ENCODE data around the gene GPBP1.

GRCh38 chr5:57177479-57178156 lies 3.8 kb downstream of the GPBP1 start:
- TF ChIP-seq CTCF (IDR thresholded peaks at IDR 0.05; ENCODE audit: low read depth, low read length, poor library complexity, severe bottlenecking) (no peak), EZH2phosphoT487 (IDR thresholded peaks at IDR 0.05; ENCODE audit: borderline replicate concordance, low read length) (no peak)
